Hepatocyte (in vitro differentiated cells): ENCODE results near the gene TMEM108.

Experiments
- EZH2 ChIP-seq: fragments of 200-600 bp; sonication (generic); IDR thresholded peaks from 2 replicates; pipeline ENCODE4 v1.6.1; 2016; ENCODE audit warnings: antibody characterized with exemption, mild to moderate bottlenecking, borderline replicate concordance
- EZH2phosphoT487 ChIP-seq: fragments of 200-600 bp; sonication (generic); IDR thresholded peaks from one replicate; pipeline ENCODE4 v1.6.1; 2018; ENCODE audit warnings: antibody characterized with exemption, mild to moderate bottlenecking, low read depth, moderate library complexity; ENCODE audit not compliant: unreplicated experiment, severe bottlenecking
- TF ChIP-seq, protein P1 (sequence below): fragments of 200-600 bp; sonication (generic); IDR thresholded peaks from 2 replicates; pipeline ENCODE4 v1.5.1; 2016; ENCODE audit warnings: antibody characterized with exemption, mild to moderate bottlenecking; ENCODE audit not compliant: poor library complexity

DNA sequence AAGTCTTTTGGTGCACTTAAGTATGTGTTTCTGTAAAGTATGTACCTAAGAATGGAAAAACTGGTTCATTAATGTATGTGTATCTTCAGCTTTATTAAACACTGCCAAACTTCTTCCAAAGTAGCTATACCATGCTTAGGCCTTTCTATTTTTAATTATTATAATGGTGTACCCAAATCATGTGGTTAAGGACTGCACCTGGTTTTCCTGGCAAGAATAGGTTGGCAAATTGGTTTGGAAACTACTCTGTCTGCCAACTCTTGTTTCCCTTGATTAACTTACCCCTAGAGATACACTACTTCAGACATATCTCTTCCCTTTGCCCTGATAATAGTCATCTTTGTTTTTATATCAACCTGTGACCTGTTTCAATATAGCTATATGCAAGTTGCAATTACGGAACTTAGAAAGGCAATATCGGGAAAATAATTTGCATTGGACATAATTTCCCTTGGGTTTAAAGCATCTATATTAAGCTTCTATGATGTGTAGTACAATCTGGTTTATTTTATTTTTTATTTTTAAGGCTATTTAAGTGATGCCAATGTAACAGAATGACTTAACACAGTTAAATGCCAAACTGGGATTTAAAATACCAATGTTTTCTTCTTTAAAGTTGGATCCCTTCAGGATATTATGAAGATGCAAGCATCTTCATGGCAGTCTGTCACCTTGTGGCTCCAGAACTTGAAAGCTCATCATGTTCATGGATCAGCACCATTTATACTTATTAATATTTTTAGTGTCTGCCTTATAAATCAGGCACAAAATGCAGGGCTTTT lies 40.6 kb upstream of the TMEM108 start:
- TF ChIP-seq EZH2, result no peak
- TF ChIP-seq, protein P1, sequence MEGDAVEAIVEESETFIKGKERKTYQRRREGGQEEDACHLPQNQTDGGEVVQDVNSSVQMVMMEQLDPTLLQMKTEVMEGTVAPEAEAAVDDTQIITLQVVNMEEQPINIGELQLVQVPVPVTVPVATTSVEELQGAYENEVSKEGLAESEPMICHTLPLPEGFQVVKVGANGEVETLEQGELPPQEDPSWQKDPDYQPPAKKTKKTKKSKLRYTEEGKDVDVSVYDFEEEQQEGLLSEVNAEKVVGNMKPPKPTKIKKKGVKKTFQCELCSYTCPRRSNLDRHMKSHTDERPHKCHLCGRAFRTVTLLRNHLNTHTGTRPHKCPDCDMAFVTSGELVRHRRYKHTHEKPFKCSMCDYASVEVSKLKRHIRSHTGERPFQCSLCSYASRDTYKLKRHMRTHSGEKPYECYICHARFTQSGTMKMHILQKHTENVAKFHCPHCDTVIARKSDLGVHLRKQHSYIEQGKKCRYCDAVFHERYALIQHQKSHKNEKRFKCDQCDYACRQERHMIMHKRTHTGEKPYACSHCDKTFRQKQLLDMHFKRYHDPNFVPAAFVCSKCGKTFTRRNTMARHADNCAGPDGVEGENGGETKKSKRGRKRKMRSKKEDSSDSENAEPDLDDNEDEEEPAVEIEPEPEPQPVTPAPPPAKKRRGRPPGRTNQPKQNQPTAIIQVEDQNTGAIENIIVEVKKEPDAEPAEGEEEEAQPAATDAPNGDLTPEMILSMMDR, result no peak
- TF ChIP-seq EZH2phosphoT487, result no peak
